HCT116 (cell line): ENCODE results near the gene FAM171A1. TPM values are rescaled to one million over a fixed set of nuclear protein-coding genes. Genes with fewer than 3 reads are reported as not detected.

ENCODE experiments used
- ATAC-seq: fragments of 200-7000 bp; cut with Tn5 transposase; 2 replicates; pipeline ENCODE4 v1.9.1; 2020; ENCODE audit warnings: mild to moderate bottlenecking, moderate library complexity
- BruUV-seq: library from RNA; stranded (reverse); fragments of 400-500 nt; replicated peaks from 2 replicates; lab custom pipeline; 2021; lab: Mats Ljungman, UMichigan
- CTCF ChIA-PET: fragments of 300-600 bp; sonication (Branson Sonifier 250); formaldehyde crosslinking; loops from one replicate; lab custom pipeline; 2021; ENCODE audit warnings: antibody characterized with exemption; lab: Charles Lee
- POLR2A ChIA-PET: fragments of 300-600, 350-600 bp; sonication (Branson Sonifier 250); formaldehyde crosslinking; loops from one replicate; lab custom pipeline; 2021; ENCODE audit warnings: antibody characterized with exemption; lab: Charles Lee
- RAD21 ChIA-PET, 2 experiments: fragments of 300-600 bp; sonication (Branson Sonifier 250); formaldehyde crosslinking; loops; one replicate each; lab custom pipeline; 2023; ENCODE audit warnings: low total read pairs in 2 of 2; ENCODE audit not compliant: uncharacterized antibody in 2 of 2, unreplicated experiment in 2 of 2, low non-redundant PET in 1 of 2; lab: Charles Lee
- DNase-seq: peaks from one replicate; pipeline ENCODE4 v3.0.0-alpha.2; 2010; ENCODE audit warnings: low read depth, low spot score
- H2AFZ ChIP-seq: fragments of 200-600 bp; shearing (Covaris generic), sonication (generic); 2 replicates; pipeline ENCODE4 v1.6.1; 2017; ENCODE audit warnings: low read depth, mixed run types, mixed read lengths, antibody characterized with exemption, low read length; ENCODE audit not compliant: poor library complexity, severe bottlenecking
- H3K27ac ChIP-seq: 2 replicates; pipeline ENCODE4 v1.5.1; 2012; ENCODE audit warnings: low read depth, low read length
- H3K27me3 ChIP-seq: fragments of 200-600 bp; sonication (generic); 2 replicates; pipeline ENCODE4 v1.6.1; 2016; ENCODE audit warnings: mixed run types, low read length, mixed read lengths; ENCODE audit not compliant: insufficient read depth
- H3K36me3 ChIP-seq, 2 experiments: fragments of 200-500 bp in 1 of 2; fragments of 200-600 bp in 1 of 2; sonication (Bioruptor generic) in 1 of 2; sonication (generic) in 1 of 2; 2 replicates each; pipeline versions ENCODE4 v1.5.1 to v1.6.1; 2014 to 2016; ENCODE audit warnings: low read length in 2 of 2, inconsistent platforms in 1 of 2, mixed read lengths in 1 of 2, mixed run types in 1 of 2; ENCODE audit not compliant: insufficient read depth in 2 of 2, control insufficient read depth in 1 of 2
- H3K4me1 ChIP-seq, 2 experiments: fragments of 200-600 bp in 1 of 2; sonication (generic) in 1 of 2; 2 replicates each; pipeline versions ENCODE4 v1.5.1 to v1.6.1; 2012 to 2017; ENCODE audit warnings: low read length in 2 of 2, inconsistent platforms in 1 of 2, mild to moderate bottlenecking in 1 of 2, mixed read lengths in 1 of 2, mixed run types in 1 of 2, moderate library complexity in 1 of 2; ENCODE audit not compliant: insufficient read depth in 2 of 2, control insufficient read depth in 1 of 2
- H3K4me2 ChIP-seq: fragments of 200-600 bp; sonication (generic); 2 replicates; pipeline ENCODE4 v1.6.1; 2017; ENCODE audit warnings: mixed run types, low read length, mixed read lengths
- H3K4me3 ChIP-seq, 2 experiments: fragments of 200-600 bp in 1 of 2; sonication (generic) in 1 of 2; replicated peaks in 1 of 2; 2 replicates each; pipeline ENCODE4 v1.5.1; 2011 to 2016; ENCODE audit warnings: low read length in 2 of 2, control low read depth in 1 of 2, low read depth in 1 of 2, mild to moderate bottlenecking in 1 of 2, mixed read lengths in 1 of 2, mixed run types in 1 of 2
- H3K79me2 ChIP-seq: fragments of 200-600 bp; sonication (generic); 2 replicates; pipeline ENCODE4 v1.6.1; 2017; ENCODE audit warnings: mild to moderate bottlenecking, mixed run types, low read length, moderate library complexity, mixed read lengths; ENCODE audit not compliant: insufficient read depth
- H3K9ac ChIP-seq: fragments of 200-600 bp; sonication (generic); 2 replicates; pipeline ENCODE4 v1.6.1; 2016; ENCODE audit warnings: low read length, mixed read lengths
- H3K9me2 ChIP-seq: fragments of 200-600 bp; sonication (generic), shearing (Covaris generic); 2 replicates; pipeline ENCODE4 v1.6.1; 2017; ENCODE audit warnings: mixed run types, mild to moderate bottlenecking, moderate library complexity; ENCODE audit not compliant: insufficient read depth
- H3K9me3 ChIP-seq, 2 experiments: fragments of 200-500 bp in 1 of 2; fragments of 200-600 bp in 1 of 2; sonication (Bioruptor generic) in 1 of 2; sonication (generic) in 1 of 2; 2 replicates each; pipeline ENCODE4 v1.6.1; 2014 to 2017; ENCODE audit warnings: low read length in 2 of 2, mixed read lengths in 2 of 2, inconsistent platforms in 1 of 2, low read depth in 1 of 2, mild to moderate bottlenecking in 1 of 2, mixed run types in 1 of 2, moderate library complexity in 1 of 2; ENCODE audit not compliant: control insufficient read depth in 1 of 2, insufficient read depth in 1 of 2
- H4K20me1 ChIP-seq: fragments of 200-600 bp; sonication (generic), shearing (Covaris generic); 2 replicates; pipeline ENCODE4 v1.6.1; 2017; ENCODE audit warnings: mixed run types, mild to moderate bottlenecking, moderate library complexity; ENCODE audit not compliant: insufficient read depth
- EGR1 ChIP-seq: IDR thresholded peaks from 2 replicates; pipeline ENCODE4 v1.6.1; 2012; ENCODE audit warnings: low read depth
- ELF1 ChIP-seq: IDR thresholded peaks from 2 replicates; pipeline ENCODE4 v1.6.1; 2012; ENCODE audit warnings: low read depth, borderline replicate concordance
- EZH2 ChIP-seq: fragments of 200-600 bp; sonication (generic); IDR thresholded peaks from 2 replicates; pipeline ENCODE4 v1.6.1; 2017; ENCODE audit warnings: antibody characterized with exemption, mixed run types
- EZH2phosphoT487 ChIP-seq: fragments of 200-600 bp; IDR thresholded peaks from 2 replicates; pipeline ENCODE4 v1.6.1; 2018; ENCODE audit warnings: antibody characterized with exemption, borderline replicate concordance
- FOSL1 ChIP-seq: IDR thresholded peaks from 2 replicates; pipeline ENCODE4 v1.6.1; 2012; ENCODE audit warnings: low read depth
- POLR2A ChIP-seq: IDR thresholded peaks from 2 replicates; pipeline ENCODE4 v1.7.0; 2011; ENCODE audit warnings: borderline replicate concordance; ENCODE audit not compliant: insufficient read depth, insufficient read length; ENCODE audit errors: extremely low read depth
- RAD21 ChIP-seq: IDR thresholded peaks from 2 replicates; pipeline ENCODE4 v1.6.1; 2012; ENCODE audit warnings: low read depth, mild to moderate bottlenecking
- SRF ChIP-seq: IDR thresholded peaks from 2 replicates; pipeline ENCODE4 v1.6.1; 2012; ENCODE audit warnings: low read depth
- TCF7L2 ChIP-seq: IDR thresholded peaks from 2 replicates; pipeline ENCODE4 v1.7.0; 2011; ENCODE audit warnings: borderline replicate concordance, inconsistent platforms; ENCODE audit not compliant: insufficient read depth, insufficient read length; ENCODE audit errors: extremely low read depth
- intact Hi-C: fragments of 100-400 bp; cut with micrococcal nuclease; formaldehyde crosslinking; loops from 2 replicates; pipeline ENCODE4 v1.10.0; 2022
- total RNA-seq: library from RNA; stranded (reverse); gene quantifications from one replicate; pipeline ENCODE4 v1.2.1, GENCODE V29; 2021; ENCODE audit not compliant: unreplicated experiment
- TF ChIP-seq, protein P1 (sequence below): IDR thresholded peaks from 2 replicates; pipeline ENCODE4 v1.6.1; 2012
- TF ChIP-seq, protein P2 (sequence below): IDR thresholded peaks from 2 replicates; pipeline ENCODE4 v1.6.1; 2012; ENCODE audit warnings: low read depth

FAM171A1 gene
- total RNA-seq, 1 experiment from 2014 or later, result 32.5 TPM

DNA sequence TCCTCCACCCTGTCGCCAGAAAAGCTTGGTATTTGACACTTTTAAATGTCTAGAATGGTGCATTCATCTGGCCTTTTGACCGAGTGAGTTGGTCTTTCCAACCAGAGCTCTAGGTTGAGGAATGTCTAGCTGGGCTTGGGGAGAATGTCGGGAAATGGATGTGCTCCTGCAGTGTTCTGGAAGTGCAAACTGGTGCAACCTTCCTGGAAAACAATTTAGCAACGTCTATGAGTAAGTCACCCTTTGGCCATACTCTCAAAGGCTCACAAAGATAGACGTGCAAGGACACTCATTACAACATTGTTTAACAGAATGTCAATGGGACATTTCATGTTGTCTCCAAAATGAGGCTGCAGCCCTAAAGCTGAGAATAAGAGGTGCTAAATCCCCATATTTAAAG is 190.4 kb downstream of the FAM171A1 start:
- H2AFZ ChIP-seq, result no peak overlapping the region
- H3K4me3 ChIP-seq, result no peak overlapping the region
- H3K4me2 ChIP-seq, result no peak overlapping the region
- H3K9ac ChIP-seq, result no peak overlapping the region
- TF ChIP-seq EZH2 (no peak), SRF (no peak), EZH2phosphoT487 (no peak), EGR1 (no peak), RAD21 (no peak), POLR2A (no peak), ELF1 (no peak), TCF7L2 (no peak), FOSL1 (no peak)
- TF ChIP-seq, protein P1, sequence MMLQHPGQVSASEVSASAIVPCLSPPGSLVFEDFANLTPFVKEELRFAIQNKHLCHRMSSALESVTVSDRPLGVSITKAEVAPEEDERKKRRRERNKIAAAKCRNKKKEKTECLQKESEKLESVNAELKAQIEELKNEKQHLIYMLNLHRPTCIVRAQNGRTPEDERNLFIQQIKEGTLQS, result no peak
- TF ChIP-seq, protein P2, sequence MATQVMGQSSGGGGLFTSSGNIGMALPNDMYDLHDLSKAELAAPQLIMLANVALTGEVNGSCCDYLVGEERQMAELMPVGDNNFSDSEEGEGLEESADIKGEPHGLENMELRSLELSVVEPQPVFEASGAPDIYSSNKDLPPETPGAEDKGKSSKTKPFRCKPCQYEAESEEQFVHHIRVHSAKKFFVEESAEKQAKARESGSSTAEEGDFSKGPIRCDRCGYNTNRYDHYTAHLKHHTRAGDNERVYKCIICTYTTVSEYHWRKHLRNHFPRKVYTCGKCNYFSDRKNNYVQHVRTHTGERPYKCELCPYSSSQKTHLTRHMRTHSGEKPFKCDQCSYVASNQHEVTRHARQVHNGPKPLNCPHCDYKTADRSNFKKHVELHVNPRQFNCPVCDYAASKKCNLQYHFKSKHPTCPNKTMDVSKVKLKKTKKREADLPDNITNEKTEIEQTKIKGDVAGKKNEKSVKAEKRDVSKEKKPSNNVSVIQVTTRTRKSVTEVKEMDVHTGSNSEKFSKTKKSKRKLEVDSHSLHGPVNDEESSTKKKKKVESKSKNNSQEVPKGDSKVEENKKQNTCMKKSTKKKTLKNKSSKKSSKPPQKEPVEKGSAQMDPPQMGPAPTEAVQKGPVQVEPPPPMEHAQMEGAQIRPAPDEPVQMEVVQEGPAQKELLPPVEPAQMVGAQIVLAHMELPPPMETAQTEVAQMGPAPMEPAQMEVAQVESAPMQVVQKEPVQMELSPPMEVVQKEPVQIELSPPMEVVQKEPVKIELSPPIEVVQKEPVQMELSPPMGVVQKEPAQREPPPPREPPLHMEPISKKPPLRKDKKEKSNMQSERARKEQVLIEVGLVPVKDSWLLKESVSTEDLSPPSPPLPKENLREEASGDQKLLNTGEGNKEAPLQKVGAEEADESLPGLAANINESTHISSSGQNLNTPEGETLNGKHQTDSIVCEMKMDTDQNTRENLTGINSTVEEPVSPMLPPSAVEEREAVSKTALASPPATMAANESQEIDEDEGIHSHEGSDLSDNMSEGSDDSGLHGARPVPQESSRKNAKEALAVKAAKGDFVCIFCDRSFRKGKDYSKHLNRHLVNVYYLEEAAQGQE, result no peak
- H3K36me3 ChIP-seq, result no peaks in the 10 kb centered on the region
- no peaks in the 10 kb centered on the region for H3K27me3 ChIP-seq
- intact Hi-C loops, result no loop called here
- no peak for DNase-seq
- H3K4me1 ChIP-seq, result no peaks in the 10 kb centered on the region
- H3K79me2 ChIP-seq, result no peaks in the 10 kb centered on the region
- BruUV-seq, result no TSS peak
- no peaks in the 10 kb centered on the region for H3K9me3 ChIP-seq
- H3K27ac ChIP-seq, result no peak overlapping the region
- RAD21 ChIA-PET, result no interaction called here
- no peak for ATAC-seq
- POLR2A ChIA-PET, result no interaction called here
- CTCF ChIA-PET, result no interaction called here
- H4K20me1 ChIP-seq, result no peaks in the 10 kb centered on the region
- H3K9me2 ChIP-seq, result no peaks in the 10 kb centered on the region
